HG03378 (cell line): ENCODE results near the gene NUP35.

Source experiments
- ATAC-seq: cut with Tn5 transposase; IDR thresholded peaks from one replicate; pipeline ENCODE4 v1.9.1; 2021; ENCODE audit warnings: mild to moderate bottlenecking, moderate library complexity; ENCODE audit not compliant: unreplicated experiment

The NUP35 gene

GRCh38 chr2:183124222-183124956 is at the start of gene NUP35:
Gene NUP35 (plus strand): TSS chr2:183124443. CDS start chr2:183124458, 15 bp downstream.
- ATAC-seq, result peak; percentile 91

GRCh38 chr2:183078163-183078463 is 46.1 kb upstream of the NUP35 start:
- ATAC-seq, result no peak

GRCh38 chr2:183078464-183079138 is 45.6 kb upstream of the NUP35 start, which contains the start of gene DUSP19:
Gene DUSP19 (plus strand): TSS chr2:183078747. CDS start chr2:183078934, 187 bp downstream.
- ATAC-seq, result peak; percentile 90

- ATAC-seq, result peak; percentile 25
Observed at GRCh38 chr2:183079139-183079775, 45.0 kb upstream of the NUP35 start.

- ATAC-seq, result no peak
Observed at GRCh38 chr2:183081911-183082310, 42.3 kb upstream of the NUP35 start.

- ATAC-seq, result no peak
Observed at GRCh38 chr2:183088061-183088460, 36.2 kb upstream of the NUP35 start.

- peak; percentile 47 for ATAC-seq
Observed at GRCh38 chr2:183089192-183089851, 34.9 kb upstream of the NUP35 start.

GRCh38 chr2:183091318-183091953 is 32.8 kb upstream of the NUP35 start:
- ATAC-seq, result no peak

- ATAC-seq, result no peak
Observed at GRCh38 chr2:183091954-183092345, 32.3 kb upstream of the NUP35 start.

GRCh38 chr2:183093857-183094657 is 30.2 kb upstream of the NUP35 start:
- ATAC-seq, result peak; percentile 86

GRCh38 chr2:183105402-183106134 is 18.7 kb upstream of the NUP35 start:
- no peak for ATAC-seq

GRCh38 chr2:183112577-183112976 is 11.7 kb upstream of the NUP35 start:
- ATAC-seq, result no peak

GRCh38 chr2:183113630-183114029 is 10.6 kb upstream of the NUP35 start:
- no peak for ATAC-seq

GRCh38 chr2:183117226-183117625 is 7.0 kb upstream of the NUP35 start:
- no peak for ATAC-seq

GRCh38 chr2:183123117-183123958 is 905 bp upstream of the NUP35 start:
- no peak for ATAC-seq

- ATAC-seq, result peak; percentile 30
Observed at GRCh38 chr2:183123959-183124221, 353 bp upstream of the NUP35 start.

GRCh38 chr2:183124957-183125255 is 663 bp downstream of the NUP35 start:
- no peak for ATAC-seq

- ATAC-seq, result no peak
Observed at GRCh38 chr2:183125659-183126341, 1.6 kb downstream of the NUP35 start.
